ENCODE results near the gene SLC43A3.
A peak's percentile ranks its signal among the peaks of the same experiment; 100 is the strongest.
"Not testable (repeated sequence)": the region's sequence is repeated elsewhere in the genome, so short reads cannot be mapped to it uniquely, and the experiment has no call there.

SLC43A3 gene

DNA sequence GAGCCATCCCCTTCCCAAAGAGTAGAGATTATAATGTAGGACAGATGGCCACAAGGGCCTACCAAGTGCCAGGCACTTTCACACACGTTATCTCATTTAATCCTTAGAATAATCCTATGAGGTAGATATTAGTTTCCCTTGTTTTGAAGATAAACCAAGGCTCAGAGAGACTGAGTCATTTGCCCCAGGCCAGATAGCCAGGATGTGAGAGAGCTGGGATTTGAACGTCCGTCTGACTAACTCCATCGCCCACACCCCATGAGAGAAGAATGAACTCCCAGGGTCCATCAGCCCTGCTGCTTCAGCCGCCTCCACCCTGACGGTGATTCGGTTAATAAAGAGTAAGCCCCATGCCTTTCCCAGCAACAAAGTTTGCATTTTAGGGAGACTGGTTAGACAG, 56.7 kb downstream of the SLC43A3 start:
- Histone ChIP-seq H3K4me3 (no peak overlapping the region), H3K27ac (no peak overlapping the region)

DNA sequence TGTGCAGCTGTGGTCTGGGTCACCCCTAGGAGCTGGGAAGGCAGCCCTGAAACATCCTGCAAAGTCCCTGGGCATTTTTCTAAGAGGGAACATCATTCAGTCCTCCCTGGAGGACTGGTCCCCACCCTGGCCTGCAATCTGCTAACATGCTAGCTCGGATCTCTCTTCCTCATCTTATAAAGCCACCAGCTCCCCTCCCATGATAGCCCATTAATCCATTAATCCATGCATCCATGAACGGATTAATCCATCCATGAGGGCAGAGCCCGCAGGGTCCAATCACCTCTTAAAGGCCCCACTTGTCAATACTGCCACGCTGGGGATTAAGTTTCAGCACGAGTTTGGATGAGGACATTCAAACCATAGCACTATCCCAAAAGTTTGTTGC, 58.1 kb downstream of the SLC43A3 start:
- Histone ChIP-seq H3K4me3 (no peak overlapping the region), H3K27ac (no peak overlapping the region)

DNA sequence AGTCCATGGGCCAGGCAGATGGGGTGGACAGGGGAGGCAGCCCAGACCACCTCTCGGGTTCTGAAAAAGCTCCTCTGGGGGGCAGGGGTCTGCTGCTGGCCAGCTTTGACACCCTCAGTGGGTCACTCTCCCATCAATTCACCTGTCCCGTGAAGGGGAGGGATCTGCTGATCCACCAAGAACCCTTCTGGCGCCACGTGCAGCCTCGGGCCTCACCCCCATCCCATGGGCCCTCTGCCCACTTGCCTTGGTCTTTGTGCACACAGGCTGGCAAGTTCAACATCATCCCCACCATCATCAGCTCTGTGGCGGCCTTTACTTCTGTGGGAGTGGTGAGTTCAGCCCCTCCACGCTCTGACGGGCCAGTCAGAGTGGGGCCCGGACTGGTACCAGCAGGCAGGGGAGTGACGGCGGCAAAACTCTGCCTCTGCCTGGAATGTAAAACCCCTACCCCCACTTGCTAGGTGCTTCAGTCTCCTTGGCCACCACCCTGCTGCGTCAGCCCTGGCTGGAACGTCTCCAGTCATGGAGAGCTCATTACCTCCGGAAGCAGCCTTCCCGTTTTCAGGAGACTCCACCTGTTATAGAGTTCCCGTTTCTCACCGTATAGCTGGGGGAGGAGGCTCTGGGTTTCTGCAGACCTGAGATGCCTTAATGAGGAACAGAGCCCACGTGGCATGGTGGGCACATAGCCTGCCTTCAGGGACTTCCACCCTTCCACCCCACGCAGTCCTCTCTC, 58.6 kb downstream of the SLC43A3 start:
- Histone ChIP-seq H3K4me3 (no peak overlapping the region), H3K27ac (no peak overlapping the region)

DNA sequence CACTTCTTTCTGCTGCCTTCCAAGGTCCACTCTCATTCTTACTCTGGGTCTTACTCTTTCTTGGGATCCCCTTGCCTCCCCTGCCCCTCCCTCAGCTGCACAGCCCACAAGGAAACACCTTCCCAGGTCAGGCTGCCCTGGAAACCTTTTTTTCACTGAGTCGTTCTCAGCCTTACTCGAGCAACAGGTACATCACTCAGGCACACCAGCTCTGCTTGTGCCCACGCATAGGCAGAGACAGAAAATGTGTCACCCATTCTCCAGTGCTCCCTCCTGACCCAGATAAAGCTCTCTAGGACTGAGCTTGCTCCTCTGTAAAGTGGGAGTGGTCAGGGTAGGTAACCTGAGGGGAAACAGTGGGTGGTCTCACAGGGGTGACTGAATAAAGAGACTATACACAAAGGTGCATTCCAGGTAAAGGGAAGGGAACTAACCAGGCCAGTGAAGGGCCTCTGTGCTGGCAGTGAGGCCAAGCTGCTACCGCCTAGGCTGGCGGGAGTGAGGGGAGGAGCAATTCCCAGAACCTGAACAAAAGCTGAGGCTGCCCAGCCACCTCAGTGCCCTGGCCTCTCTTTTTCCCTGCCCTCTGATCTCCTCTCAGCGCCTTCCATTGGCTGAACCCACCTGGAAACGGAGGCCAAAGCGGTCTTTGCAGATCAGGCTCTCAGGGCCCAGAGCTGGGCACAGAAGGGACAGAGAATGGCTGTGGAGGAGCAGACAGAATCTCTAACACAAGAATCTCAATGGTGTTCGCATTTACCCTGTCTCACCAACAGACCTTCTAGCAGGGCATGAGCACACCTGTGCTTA, 61.9 kb downstream of the SLC43A3 start:
- no peak overlapping the region for H3K4me3 ChIP-seq
- H3K27ac ChIP-seq, result no peak overlapping the region

DNA sequence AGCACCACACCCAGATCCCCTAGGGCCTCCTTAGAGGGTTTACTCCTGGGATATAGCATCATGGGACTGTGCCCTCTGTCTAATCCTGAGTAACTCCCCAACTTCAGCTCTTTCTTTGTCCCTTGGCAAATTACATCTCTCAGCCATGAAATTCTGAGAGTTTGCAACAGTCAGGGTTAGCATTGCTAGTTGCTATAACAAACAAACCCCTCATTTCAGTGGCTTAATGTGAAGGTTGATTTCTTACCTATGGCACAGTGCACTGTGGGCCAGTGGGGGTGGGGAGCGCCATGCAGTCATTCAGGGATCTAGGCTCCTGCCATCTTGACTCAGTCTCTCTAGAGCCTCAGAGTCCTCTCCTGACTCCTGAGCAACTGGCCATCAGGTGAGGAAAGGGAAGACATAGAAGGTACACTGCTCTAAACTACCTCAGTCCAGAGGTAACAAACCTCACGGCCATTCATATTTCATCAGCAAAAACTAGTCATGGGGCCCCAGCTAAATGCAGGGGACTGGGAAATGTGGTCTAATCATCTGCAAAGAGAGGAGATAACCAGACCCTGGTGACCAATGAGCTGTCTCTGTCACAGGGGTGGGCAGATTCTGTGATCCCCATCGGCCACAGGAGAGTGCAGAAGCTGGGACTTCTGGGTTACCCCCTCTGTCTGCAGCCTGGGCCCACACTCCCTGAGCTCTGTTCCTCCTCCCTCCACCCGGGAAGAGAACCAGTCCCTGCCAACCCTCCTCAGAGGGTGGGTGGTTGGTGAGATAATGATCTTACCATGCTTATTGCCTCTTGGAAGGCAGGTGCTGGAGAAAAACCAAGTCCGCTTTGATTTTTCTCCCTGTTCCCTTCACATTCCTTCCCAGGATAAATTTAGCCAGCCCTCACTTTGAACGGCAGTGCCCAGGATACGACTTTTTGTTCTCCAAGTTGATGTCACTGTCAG, 63.5 kb downstream of the SLC43A3 start:
- Histone ChIP-seq H3K27ac (no peak overlapping the region), H3K4me3 (no peak overlapping the region)

DNA sequence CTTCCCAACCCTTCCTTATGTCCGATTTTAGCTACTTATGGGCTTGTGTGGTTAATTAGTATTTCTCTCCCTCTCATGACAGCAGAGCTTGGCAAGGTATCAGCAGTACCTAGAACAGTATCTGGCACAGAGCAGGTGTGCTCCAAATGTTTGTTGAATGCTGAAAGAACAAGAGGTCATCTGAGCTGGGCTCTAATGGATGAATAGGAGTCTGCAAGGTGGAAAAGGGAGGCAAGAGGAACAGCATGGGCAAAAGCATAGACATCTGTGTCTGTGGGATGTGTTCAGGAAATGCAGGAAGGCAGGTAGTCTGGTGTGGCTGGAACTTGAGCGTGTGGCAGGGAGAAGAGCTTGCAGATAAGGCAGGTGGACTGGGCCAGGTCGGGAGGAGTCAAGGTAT, 65.0 kb downstream of the SLC43A3 start:
- Histone ChIP-seq H3K27ac (no peak overlapping the region), H3K4me3 (no peak overlapping the region)

DNA sequence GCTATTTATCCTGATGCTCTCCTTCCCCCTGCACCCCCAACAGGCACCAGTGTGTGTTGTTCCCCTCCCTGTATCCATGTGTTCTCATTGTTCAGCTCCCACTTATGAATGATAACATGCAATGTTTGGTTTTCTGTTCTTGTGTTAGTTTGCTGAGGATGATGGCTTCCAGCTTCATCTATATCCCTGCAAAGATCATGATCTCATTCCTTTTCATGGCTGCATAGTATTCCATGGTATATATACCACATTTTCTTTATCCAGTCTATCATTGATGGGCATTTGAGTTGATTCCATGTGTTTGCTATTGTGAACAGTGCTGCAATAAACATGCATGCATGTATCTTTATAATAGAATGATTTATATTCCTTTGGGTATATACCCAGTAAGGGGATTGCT, 65.5 kb downstream of the SLC43A3 start:
- not testable (repeated sequence) for H3K4me3 ChIP-seq

DNA sequence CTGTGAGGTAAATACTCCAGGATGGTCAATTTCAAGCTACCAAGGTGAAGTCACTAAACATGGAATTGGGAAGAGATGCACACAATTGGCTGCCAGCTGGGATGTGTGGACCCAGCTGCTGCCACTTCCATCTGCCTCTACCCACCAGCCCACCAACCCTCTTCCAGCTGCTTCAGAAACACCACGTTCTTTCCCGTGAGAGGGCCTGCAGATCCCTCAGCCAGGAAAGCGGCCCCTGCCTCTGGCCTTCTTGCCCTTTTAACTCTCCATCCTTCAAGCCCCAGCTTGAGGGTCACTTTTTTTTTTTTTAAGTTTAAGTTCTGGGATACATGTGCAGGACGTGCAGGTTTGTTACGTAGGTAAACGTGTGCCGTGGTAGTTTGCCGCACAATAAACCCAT, 65.9 kb downstream of the SLC43A3 start:
- Histone ChIP-seq H3K27ac (no peak overlapping the region), H3K4me3 (no peak overlapping the region)

More for the DNA sequence above, 65.5 kb downstream of the SLC43A3 start:
- not testable (repeated sequence) for H3K27ac ChIP-seq

DNA sequence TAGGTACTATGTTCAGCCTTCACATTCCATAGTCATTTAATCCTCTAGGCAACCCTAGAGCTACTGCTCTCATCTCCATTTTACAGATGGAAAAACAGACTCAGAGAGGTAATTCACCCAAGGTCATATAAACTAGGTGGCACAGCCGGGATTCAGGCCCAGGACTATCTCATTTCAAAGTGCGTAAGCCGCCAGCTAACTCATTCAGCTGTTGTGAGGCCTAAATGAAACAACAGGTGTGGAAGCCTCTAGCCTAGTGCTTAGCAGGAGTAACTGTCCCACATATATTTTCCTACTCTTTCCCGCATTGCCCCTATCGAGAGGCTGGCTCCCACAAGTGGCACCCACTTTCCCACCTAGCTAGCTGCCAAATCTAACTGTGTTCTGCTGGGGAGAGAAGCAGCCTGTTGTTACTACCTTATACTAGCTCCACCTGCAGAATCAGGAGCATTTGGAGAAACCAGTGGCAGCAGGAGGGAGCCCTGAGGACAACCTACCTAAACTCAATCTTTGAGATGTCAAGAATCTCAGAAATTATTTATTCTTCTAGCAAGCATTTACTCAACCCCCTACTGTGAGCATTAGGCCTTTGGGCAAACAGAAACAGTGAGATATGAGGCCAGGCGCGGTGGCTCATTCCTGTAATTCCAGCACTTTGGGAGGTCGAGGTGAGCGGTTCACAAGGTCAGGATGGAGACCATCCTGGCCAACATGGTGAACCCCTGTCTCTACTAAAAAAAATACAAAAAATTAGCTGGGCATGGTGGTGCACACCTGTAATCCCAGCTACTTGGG, 66.8 kb downstream of the SLC43A3 start:
- H3K4me3 ChIP-seq, result no peak overlapping the region
- peak overlapping the region in 1 of 21 experiments; percentile 77 for H3K27ac ChIP-seq

DNA sequence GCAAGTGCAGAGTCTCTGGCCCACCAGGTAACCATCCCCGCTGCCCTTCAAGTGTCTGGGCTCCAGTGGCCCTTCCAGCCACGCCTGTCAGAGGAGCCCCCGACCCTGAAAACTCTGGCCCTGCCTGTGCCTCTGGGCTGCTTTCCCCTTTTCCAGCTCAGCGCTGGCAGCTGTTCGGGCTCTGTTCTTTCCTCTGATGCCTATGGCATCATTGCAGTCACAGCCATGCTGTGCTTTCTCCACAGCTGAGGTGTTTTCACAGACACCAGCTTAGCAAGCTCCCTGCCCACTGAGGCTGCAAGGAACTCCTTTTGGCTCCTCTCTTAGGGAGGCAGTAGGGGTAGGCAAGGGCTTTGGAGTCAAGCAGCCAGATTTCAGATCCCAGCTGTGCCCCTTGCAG, 67.5 kb downstream of the SLC43A3 start:
- H3K4me3 ChIP-seq, result no peak overlapping the region

DNA sequence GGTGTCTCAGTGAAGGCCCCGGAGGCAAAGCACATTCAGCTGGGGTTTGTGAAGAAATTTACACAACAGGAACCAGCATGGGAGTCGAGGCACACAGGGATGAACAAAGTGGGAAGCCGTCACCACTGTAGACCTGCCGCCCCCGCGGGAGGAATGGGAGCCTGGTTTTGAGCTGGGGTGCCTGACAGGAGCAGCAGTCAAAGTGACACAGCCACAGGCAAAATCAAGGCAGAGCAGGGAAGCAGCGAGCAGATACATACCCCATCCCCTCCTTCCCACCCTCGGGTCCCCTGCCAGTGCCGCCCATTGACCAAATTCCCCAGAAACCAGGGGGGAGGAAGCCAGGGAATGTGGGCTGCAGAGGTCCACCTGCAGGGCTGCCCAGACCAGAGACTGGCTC, 67.9 kb downstream of the SLC43A3 start:
- Histone ChIP-seq H3K27ac (peak overlapping the region in 6 of 21 experiments; percentile 4 to 77 (median 48)), H3K4me3 (no peak overlapping the region)

More for the DNA sequence above, 67.5 kb downstream of the SLC43A3 start:
- H3K27ac ChIP-seq, result peak overlapping the region in 6 of 21 experiments; percentile 4 to 77 (median 48)

DNA sequence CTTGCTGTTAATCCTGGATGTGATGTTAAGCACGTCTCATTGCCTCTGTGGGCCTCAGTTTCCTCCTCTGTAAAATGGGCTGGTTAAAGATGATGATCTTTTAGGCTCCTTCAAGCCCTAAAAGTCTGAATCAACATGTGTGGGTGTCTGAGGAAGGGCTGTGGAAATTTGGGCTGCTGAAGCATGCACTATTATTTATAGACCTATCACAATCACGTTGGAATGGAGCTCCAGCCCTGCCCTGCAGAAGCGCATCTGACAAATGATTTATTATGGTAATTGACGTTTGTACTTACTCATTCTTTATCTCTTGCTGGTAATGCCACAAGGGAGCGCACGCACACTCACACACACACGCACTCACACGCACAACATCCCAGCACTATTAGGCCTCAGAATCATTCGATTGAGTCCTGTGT, 68.4 kb downstream of the SLC43A3 start:
- H3K4me3 ChIP-seq, result no peak overlapping the region
- peak overlapping the region in 6 of 21 experiments; percentile 4 to 77 (median 53) for H3K27ac ChIP-seq

DNA sequence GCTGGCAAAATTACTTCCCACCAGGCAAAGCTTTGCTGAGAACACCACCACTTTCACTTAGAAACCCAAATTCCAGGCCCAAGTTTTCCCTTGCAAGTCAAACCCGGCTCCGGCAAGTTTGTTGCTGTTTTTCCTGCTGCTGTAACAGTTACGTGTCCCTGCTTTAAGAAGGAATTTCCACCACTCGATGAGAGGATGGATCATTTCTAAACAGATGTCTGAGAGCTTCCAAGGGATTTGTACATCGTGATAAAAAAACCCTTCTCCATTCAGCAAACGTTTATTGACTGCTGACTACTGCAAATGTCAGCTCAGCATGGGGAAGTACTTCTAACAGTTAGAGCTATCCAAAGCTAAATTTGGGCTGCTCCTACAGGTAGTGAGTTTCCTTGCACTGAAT, 69.1 kb downstream of the SLC43A3 start:
- Histone ChIP-seq H3K27ac (peak overlapping the region in 9 of 21 experiments; percentile 18 to 62 (median 39)), H3K4me3 (no peak overlapping the region)

DNA sequence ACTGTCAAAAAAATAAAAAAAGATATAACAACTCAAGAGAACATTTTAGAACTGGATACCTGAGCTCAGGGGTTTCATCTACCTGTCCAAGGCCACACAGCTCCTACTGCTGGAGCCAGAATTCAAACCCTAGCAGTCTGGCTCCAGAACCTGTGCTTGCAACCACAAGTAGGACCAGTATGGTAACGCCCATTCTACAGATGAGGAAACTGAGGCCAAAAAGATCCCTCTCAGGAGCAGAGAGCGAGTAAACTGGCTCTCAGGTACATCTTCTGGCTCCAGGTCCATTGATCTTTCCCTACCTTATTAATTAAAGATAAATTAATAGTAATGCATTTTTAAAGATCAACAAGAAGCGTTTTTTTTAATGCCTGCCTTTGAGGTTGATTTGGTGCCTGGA, 69.6 kb downstream of the SLC43A3 start:
- H3K4me3 ChIP-seq, result no peak overlapping the region
- peak overlapping the region in 6 of 21 experiments; percentile 18 to 62 (median 46) for H3K27ac ChIP-seq
